ENCODE results near the gene KAT6B.

The KAT6B gene

GRCh38 chr10:75061709-75062505 is 235.5 kb downstream of the KAT6B start:
- DNase-seq (ENCODE audit: low read depth in 2 of 2, low spot score in 1 of 2): no peak

GRCh38 chr10:75062506-75063299 is 236.3 kb downstream of the KAT6B start:
- no peak for DNase-seq (ENCODE audit: low read depth in 2 of 2, low spot score in 1 of 2)

GRCh38 chr10:75063461-75064230 is 237.2 kb downstream of the KAT6B start:
- DNase-seq (ENCODE audit: low read depth in 2 of 2, low spot score in 1 of 2): no peak

- DNase-seq (ENCODE audit: low read depth in 2 of 2, low spot score in 1 of 2): no peak
Measured at GRCh38 chr10:75065076-75065475, 238.7 kb downstream of the KAT6B start.

GRCh38 chr10:75066271-75066670 is 239.9 kb downstream of the KAT6B start:
- DNase-seq (ENCODE audit: low read depth in 2 of 2, low spot score in 1 of 2): no peak

- no peak for DNase-seq (ENCODE audit: low read depth in 2 of 2, low spot score in 1 of 2)
Measured at GRCh38 chr10:75067272-75067671, 240.9 kb downstream of the KAT6B start.

DNA sequence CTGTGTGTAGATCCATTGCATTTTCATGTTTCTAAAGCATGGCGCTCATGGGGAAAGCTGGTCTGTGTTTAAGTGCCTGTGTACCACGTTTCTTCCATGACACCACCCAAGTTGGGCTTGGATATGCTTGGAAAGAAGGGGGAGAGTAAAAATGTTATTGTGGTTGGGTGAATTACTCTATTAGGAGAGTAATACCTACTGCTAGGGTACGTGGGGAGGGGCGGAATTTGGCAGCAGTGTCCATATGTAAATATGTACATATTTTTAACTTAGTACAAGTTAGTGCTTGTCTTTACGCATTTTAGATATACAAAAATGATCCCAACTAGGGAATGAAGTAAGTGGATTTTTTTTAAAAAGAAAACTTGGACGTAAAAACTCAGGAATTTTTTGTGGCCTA is 242.1 kb downstream of the KAT6B start:
- no peak for DNase-seq (ENCODE audit: low read depth in 2 of 2, low spot score in 1 of 2)

DNA sequence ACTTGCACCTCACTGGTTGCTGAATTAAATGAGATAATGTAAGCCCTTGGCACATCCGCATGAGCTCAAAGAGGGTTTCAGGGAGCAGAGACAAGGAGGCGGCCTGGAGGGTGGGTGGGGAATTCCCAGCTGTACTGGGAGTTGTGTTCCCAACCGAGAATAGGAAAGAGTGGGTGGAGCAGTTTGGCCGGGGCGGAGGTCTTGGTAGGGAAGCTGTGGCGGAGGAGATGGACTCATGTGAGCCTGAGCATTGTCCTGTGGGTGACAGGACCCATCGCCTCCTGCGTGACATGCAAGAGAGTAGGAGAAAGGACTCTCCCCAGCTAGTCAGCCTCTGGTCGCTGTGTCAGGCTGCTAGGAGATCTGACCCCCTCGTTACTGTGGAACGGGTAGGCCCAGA is 244.1 kb downstream of the KAT6B start:
- no peak for DNase-seq (ENCODE audit: low read depth in 2 of 2, low spot score in 1 of 2)

- DNase-seq (ENCODE audit: low read depth in 2 of 2, low spot score in 1 of 2): no peak
Measured at GRCh38 chr10:75070961-75071428, 244.6 kb downstream of the KAT6B start.

- DNase-seq (ENCODE audit: low read depth in 2 of 2, low spot score in 1 of 2): no peak
Measured at GRCh38 chr10:75071756-75072155, 245.4 kb downstream of the KAT6B start.

DNA sequence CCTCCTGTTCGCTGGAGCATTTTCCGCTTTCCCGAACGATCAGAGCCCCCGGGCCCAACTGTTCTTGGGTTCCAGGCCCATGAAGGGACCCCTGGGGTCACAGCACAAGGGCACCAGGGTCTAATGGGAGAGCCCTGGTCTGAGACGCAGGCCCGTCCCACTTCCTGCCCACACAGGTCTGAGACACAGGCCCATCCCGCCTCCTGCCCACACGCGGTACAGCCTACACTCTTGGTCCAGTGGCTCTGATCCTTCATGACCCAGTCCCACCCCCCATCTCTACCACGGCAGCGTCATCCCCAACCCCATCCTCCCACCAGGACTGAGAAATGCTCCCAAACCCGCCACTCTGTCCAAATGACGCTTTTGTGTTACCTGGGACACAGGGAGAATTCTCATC is 246.3 kb downstream of the KAT6B start:
- no peak for DNase-seq (ENCODE audit: low read depth in 2 of 2, low spot score in 1 of 2)

DNA sequence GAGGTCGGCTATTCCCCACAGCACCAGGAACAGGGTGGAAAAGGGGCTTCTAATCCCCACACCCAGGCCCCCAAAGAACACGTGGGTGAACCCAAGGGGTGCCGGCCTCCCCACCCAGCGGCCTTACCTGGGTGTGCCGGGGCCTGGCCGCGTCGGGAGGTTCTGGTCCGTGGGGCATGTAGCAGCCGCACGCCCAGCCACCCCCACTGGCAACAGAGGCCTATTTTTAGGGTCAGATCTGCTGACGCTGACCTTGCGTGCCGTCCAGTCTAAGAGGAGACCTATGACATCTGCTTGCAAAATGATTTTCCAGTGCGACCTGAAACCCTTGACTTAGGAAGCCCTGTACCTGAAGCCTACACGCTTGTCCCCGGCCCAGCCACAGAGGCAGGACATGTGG is 247.0 kb downstream of the KAT6B start:
- DNase-seq (ENCODE audit: low read depth in 2 of 2, low spot score in 1 of 2): no peak

DNA sequence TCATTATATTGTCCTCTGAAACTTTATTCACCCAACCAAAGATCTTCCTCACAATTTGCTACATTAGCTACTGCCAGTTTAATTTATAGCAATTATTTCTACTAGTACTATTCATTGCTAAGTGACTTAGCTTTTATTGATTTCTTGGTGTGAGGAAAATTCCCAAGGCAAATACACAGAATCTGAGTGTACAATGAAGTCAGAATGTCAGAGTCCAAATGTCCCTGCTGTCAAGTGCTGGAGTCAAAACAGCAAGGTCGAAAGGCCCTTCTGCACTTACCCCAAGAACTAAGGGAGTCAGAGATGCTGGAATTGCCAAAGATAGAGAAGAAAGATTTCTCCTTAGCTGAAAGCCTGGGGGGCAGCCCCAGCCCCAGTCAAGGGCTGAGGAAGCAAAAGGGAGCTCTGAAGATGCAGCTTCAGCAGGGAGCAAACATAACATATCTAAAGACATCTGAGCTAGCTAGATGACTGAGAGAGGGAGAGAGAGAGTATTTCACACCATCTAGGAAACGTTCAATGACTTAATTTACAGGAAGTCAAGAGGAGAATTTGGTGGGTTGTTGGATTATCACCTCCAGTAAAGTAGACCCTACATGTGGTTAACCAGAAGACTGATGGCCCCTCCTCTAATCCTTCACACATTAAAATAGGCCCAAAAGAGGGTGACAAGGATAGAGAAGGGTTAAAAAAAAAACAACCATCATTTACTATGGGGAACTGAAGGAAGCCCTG is 248.5 kb downstream of the KAT6B start:
- DNase-seq (ENCODE audit: low read depth in 2 of 2, low spot score in 1 of 2): no peak

- DNase-seq (ENCODE audit: low read depth in 2 of 2, low spot score in 1 of 2): no peak
Measured at GRCh38 chr10:75076348-75076747, 249.9 kb downstream of the KAT6B start.

DNA sequence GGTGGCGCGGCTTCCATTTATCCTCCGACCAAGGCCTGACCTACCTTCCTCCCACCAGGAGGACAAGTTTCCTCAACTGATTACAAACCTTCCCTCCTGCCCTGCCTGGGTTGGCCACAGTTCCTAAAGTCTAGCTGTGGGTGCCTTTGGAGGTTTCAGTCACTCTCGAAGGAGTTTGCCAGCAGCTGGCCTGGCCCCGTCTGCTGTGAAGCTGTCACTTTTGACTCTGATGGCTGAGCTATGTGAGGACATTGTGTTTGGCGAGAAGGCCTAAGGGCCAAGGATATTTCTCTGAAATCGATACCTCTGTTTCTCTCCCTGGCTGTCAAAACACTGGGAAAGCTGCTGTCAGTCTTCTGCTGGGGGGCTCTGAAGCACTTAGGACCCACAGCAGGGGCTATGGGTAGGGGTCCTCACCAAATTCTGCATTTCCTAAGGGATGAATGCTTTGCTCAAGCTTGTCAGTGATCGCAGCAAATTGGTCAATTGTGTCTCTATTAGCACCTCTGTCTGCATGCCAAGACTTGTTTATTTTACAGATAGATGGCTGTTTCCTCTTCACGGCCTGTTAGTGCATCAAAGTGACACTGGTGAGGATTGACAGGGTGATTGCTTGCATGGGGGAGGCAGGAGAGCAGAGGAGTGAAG is 253.2 kb downstream of the KAT6B start:
- DNase-seq (ENCODE audit: low read depth in 2 of 2, low spot score in 1 of 2): no peak

DNA sequence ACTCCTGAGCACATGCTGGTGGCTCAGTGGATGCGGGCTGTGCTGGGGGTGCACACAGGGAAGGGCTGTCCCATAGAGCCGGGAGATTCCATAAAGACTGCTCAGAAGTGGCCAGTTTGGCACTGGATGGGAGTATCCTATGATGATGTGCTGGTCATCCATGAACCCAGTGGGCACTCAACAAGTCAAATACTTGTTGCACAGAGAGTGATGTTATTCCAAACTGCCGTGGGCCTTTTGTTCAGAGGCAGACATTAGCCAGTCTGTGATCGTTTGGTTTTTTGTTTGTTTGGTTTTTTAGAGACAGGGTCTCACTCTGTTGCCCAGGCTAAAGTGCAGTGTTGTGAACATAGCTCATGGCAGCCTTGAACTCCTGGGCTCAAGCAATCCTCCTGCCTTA is 254.2 kb downstream of the KAT6B start:
- DNase-seq (ENCODE audit: low read depth in 2 of 2, low spot score in 1 of 2): no peak

GRCh38 chr10:75081379-75081778 is 255.0 kb downstream of the KAT6B start:
- no peak for DNase-seq (ENCODE audit: low read depth in 2 of 2, low spot score in 1 of 2)

All from stimulated activated CD8-positive, alpha-beta memory T cell treated with anti-CD3 and anti-CD28 coated beads, Interleukin-4, amount 100 ng/mL, for 1 hour (primary cell).